Large intestine (tissue), 3 donors: ENCODE data around the gene GPR132. TPM values are rescaled to one million over a fixed set of nuclear protein-coding genes. Genes with fewer than 3 reads are reported as not detected.
A peak's percentile ranks its signal among the peaks of the same experiment; 100 is the strongest.

ENCODE experiments used
- DNase-seq, 2 donors: peaks; one replicate each; pipeline versions ENCODE4 v3.0.0 to v3.0.0-alpha.2; 2013
- H3K27ac ChIP-seq: one replicate; pipeline ENCODE4 v1.5.1; 2013; ENCODE audit warnings: low read length
- H3K27me3 ChIP-seq: 2 replicates; pipeline ENCODE4 v1.6.1; 2013; ENCODE audit warnings: low read length; ENCODE audit not compliant: control insufficient read depth, insufficient read depth
- H3K36me3 ChIP-seq: 2 replicates; pipeline ENCODE4 v1.6.1; 2013; ENCODE audit warnings: low read length; ENCODE audit not compliant: control insufficient read depth, insufficient read depth
- H3K4me1 ChIP-seq: one replicate; pipeline ENCODE4 v1.6.1; 2013; ENCODE audit warnings: low read length; ENCODE audit not compliant: control insufficient read depth, insufficient read depth
- H3K4me3 ChIP-seq: one replicate; pipeline ENCODE4 v1.5.1; 2013; ENCODE audit warnings: low read length
- H3K9me3 ChIP-seq: one replicate; pipeline ENCODE4 v1.6.1; 2013; ENCODE audit warnings: mild to moderate bottlenecking, low read depth, low read length, moderate library complexity; ENCODE audit not compliant: control insufficient read depth
- WGBS: methylation state at CpG from one replicate; pipeline ENCODE4 v1.1.5; 2013; ENCODE audit warnings: low lambda C conversion rate; ENCODE audit not compliant: insufficient coverage; 5-methylcytosine and 5-hydroxymethylcytosine counted together
- polyA plus RNA-seq: library from polyadenylated mRNA; unstranded; fragments of 120-200 nt; gene quantifications from one replicate; pipeline ENCODE4 v1.2.1, GENCODE V29; 2013

GPR132 gene
- polyA plus RNA-seq, 1 donor: 1.5 TPM

DNA sequence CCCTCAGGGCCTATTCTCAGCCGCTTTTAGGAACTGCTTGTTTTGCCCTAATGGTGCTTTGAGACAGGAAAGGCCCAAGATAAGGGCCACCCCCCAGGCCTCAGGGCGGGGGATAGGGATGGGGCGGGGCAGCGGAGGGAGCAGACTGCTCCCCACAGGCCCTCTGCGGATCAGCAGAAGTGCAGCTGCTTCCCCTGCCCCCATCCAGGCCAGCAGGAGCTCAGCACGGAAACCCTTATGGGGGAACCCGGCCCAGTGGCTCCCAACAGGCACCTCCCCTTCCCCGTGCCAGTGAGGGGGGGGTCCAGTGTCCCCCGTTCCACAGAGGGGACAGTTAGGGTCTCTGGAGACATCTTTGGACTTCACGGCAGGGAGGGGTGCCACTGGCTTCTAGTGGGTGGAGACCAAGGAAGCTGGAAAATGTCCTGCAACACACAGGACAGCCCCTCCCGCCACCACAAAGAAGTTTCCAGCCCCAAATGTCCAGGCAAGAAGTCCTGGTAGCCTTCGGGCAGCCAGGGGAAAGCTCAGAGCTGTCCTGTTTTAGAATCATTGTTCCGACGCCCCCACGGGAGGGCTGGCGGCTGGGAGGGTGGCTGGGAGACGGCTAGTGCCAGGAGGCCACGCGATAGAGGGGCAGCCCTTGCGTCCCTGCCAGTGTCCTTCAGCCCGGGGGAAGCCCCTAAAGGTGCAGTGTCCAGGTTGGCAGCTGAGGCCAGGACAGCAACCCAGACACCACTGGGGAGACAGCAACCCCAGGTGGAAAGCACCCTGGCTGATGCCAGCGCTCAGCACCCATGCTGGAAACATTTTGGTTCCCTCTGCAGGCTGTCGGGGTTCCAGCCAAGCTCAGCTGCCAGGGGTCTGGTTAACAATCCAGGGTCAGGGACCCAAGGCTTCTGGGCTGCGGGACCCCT is 10.4 kb upstream of the GPR132 start:
- Histone ChIP-seq H3K27ac (no peak overlapping the region), H3K4me3 (no peak overlapping the region), H3K4me1 (peaks cover 5% of the 10 kb centered on the region), H3K27me3 (peaks cover 6% of the 10 kb centered on the region), H3K9me3 (peaks cover 9% of the 10 kb centered on the region), H3K36me3 (no peaks in the 10 kb centered on the region)
- DNase-seq: peak in 1 of 2 donors; percentile 41
- WGBS: no CpG with 5 or more reads among the region's 24 CpGs

DNA sequence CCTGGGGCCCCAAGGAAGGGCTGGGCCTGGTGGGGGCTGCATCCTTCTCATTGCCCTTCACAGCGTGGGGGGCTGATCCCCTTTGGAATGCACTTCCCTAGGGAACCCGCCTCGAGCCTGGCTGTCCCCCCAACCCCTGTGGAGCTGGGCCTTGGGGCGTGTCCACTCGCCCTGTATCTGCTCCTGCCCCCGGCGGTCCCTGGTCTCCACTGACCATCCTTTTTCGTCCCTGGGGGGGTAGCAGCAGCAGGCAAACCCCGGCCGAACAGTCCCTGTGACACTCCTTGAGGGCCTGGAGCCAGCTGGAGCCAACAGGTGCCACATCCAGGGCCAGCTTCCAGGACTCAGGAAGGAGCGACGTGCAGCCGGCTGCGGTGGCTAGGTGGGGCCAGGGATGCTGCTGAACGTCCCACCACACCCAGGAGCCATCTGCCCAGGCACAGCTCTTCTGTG is 9.4 kb upstream of the GPR132 start:
- Histone ChIP-seq H3K27me3 (peaks cover 6% of the 10 kb centered on the region), H3K27ac (no peak overlapping the region), H3K4me3 (no peak overlapping the region), H3K4me1 (peaks cover 5% of the 10 kb centered on the region), H3K9me3 (peaks cover 4% of the 10 kb centered on the region), H3K36me3 (no peaks in the 10 kb centered on the region)
- no CpG with 5 or more reads among the region's 15 CpGs for WGBS
- DNase-seq: no peak

DNA sequence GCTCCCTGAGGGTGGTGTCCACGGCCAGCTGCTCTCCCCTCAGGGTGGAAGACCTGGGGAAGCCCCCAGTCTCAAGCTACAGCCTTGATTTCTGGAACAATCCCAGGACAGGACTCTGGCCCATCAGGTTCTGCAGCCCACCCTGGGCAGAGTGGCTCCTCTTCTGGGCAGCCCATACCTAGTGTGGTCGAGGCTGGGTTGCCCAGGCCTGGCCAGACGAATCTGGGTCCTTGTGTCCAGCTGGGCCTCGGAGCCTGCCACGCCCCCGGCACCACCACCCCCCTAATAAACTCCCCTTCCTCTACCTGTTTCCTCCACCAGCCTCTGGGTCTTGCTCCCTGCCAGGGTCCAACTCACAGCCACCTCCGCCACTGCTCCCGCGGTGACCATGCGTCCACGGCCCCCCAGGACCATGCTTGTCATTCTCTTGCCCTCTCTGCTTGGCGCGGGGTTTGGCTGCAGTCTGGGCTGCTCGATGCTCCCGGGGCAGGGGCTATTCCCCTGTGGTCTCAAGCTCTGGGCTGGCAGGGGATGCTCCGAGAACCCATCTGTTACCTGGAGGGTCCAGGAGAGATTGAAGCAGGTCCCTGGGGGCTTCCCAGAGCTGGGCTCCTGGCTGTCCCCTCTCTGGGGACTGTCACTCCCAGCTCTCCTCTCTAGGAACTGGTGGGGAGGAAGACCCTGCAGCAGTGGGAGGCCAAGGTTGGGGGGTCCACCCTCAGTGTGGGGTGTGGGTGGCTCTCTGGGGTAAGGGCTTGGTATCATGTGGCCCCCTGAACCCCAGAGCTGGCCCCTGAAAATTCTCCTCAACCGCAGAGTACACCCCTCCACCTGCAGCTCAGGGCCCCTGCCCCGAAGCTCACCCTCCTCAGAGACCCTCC is 8.7 kb upstream of the GPR132 start:
- H3K4me3 ChIP-seq: no peak overlapping the region
- WGBS: no CpG with 5 or more reads among the region's 18 CpGs

DNA sequence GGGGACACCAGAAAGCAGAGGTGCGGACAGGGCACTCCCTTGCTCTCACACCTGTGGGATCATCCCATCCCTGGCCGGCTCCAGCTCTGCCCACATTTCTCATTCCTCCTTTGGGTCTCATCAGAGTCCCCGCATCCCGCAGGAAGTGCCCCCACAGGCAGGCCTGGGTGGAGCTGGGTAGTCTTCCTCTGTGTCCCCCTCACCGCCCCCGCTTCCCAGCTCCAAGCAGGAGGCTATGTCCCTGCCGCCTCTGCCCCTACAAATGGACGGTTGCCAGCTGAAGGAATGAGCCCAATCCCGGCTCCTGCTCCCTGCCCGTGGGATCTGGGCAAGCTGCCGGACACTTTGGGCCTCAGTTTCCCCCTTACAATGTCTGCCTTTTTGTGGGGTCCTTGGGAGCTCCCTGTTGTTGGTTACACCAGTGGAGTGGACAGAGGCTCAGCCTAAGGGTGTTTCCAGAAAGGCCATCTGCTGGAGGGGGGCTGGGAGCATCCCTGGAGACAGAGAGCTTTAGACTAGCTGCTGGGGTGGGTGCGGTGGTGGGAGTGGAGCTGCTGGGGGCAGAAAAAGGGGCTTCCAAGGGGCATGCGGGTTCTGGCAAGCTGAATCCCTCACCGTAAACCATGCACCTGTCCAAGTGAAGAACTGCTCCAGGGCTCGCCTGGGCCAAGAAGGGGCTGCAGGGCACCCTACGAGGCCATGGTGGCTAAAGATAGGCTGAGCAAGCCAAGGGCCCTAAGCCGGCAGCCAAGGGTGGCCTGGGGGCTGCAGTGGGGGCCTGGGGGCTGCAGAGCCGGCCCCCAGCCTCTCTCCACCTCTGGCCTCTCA is 7.9 kb upstream of the GPR132 start:
- DNase-seq: no peak
- Histone ChIP-seq H3K27me3 (peaks cover 6% of the 10 kb centered on the region), H3K27ac (no peak overlapping the region), H3K36me3 (no peaks in the 10 kb centered on the region), H3K4me1 (peaks cover 5% of the 10 kb centered on the region), H3K9me3 (peaks cover 3% of the 10 kb centered on the region), H3K4me3 (no peak overlapping the region)
- 100% methylated on average over 1 of the region's 18 CpGs for WGBS

More for the DNA sequence above, 8.7 kb upstream of the GPR132 start:
- DNase-seq: no peak
- no peak overlapping the region for H3K27ac ChIP-seq
- no peaks in the 10 kb centered on the region for H3K36me3 ChIP-seq
- peaks cover 5% of the 10 kb centered on the region for H3K4me1 ChIP-seq
- peaks cover 6% of the 10 kb centered on the region for H3K27me3 ChIP-seq
- peaks cover 3% of the 10 kb centered on the region for H3K9me3 ChIP-seq

DNA sequence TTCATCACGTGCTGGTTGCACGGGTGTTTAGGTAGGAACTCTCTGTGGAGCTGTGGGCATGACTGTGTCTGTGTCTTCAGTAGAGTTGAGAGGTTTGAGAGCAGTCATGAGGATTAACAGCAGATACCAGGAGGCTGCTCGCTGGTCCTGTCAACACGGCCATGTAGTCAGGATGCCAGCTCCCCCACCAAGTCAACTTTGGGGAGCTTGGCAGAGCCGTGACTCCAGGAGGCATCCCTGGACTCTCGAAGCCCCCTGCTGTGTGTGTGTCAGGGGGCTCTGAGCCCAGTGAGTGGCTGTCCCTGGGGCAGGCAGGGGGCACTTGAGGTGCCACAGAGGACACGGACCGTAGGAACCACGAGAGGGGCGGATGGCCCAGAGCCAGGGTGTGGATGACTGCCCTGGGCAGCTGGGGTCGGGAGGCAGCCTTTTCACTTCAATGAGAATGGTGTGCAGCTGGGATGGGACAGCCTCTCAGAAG is 7.2 kb upstream of the GPR132 start:
- H3K27me3 ChIP-seq: peaks cover 6% of the 10 kb centered on the region
- DNase-seq: no peak
- peaks cover 5% of the 10 kb centered on the region for H3K4me1 ChIP-seq
- peaks cover 7% of the 10 kb centered on the region for H3K9me3 ChIP-seq
- WGBS: no CpG with 5 or more reads among the region's 11 CpGs
- H3K27ac ChIP-seq: no peak overlapping the region
- H3K4me3 ChIP-seq: no peak overlapping the region
- H3K36me3 ChIP-seq: no peaks in the 10 kb centered on the region

DNA sequence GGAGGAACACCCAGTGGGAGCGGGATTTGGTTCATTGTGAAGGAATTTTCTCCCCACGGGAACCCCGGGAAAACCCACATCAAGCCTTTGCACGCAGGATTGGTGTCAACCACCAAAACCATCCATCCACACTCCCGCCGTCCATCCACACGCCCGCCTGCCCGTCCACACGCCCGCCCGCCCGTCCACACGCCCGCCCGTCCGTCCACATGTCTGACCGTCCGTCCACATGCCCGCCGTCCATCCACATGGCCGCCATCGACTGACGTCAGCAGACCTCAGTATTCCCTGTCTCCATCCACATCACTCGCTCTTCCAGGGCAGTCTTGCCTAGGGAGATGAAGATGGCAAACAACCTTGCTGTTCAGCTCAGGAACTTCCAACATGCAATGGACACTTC is 6.7 kb upstream of the GPR132 start:
- Histone ChIP-seq H3K27me3 (peaks cover 4% of the 10 kb centered on the region), H3K27ac (no peak overlapping the region), H3K9me3 (peaks cover 7% of the 10 kb centered on the region), H3K36me3 (no peaks in the 10 kb centered on the region), H3K4me1 (peaks cover 5% of the 10 kb centered on the region), H3K4me3 (no peak overlapping the region)
- no CpG with 5 or more reads among the region's 25 CpGs for WGBS
- DNase-seq: no peak

DNA sequence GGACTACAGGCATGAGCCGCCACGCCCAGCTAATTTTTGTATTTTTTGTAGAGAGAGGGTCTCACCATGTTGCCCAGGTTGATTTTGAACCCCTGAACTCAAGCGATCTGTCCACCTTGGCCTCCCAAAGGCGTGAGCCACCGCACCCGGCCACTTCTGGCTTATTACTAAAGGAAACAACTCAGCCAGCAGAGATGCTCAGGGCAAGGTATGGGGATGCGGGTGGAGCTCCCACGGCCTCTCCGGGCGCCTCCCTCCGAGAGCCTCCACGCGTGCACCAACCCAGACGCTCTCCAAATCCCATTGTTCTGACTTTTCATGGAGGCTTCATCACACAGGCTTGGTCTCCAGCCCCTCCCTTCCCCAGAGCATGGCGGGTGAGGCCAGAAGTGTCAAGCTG is 6.1 kb upstream of the GPR132 start:
- WGBS: no CpG with 5 or more reads among the region's 15 CpGs
- peaks cover 6% of the 10 kb centered on the region for H3K9me3 ChIP-seq
- DNase-seq: no peak
- peaks cover 5% of the 10 kb centered on the region for H3K4me1 ChIP-seq
- H3K27me3 ChIP-seq: peaks cover 4% of the 10 kb centered on the region
- H3K36me3 ChIP-seq: no peaks in the 10 kb centered on the region
- no peak overlapping the region for H3K4me3 ChIP-seq
- H3K27ac ChIP-seq: no peak overlapping the region

DNA sequence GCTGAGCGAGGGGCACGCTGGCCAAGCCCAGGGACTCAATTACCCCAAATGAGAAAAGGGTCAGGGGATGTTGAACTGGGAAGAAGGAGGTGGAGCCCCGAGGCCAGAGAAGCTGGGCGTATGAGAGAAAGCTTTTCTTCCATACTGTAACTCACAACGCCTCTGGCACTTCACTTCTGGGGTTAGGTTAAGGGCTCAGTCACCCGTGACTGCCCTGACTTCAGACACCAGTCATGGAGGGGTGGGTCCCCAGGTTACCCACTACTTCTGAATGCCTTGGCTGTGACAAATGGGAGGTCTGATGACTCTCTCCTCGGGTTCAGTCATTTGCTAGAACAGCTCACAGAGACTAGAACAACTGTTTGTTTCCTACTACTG is 5.5 kb upstream of the GPR132 start:
- DNase-seq: no peak
- WGBS: no CpG with 5 or more reads among the region's 7 CpGs
- peaks cover 3% of the 10 kb centered on the region for H3K9me3 ChIP-seq
- peaks cover 4% of the 10 kb centered on the region for H3K27me3 ChIP-seq
- H3K27ac ChIP-seq: no peak overlapping the region
- H3K4me3 ChIP-seq: no peak overlapping the region
- peaks cover 5% of the 10 kb centered on the region for H3K4me1 ChIP-seq
- H3K36me3 ChIP-seq: no peaks in the 10 kb centered on the region

DNA sequence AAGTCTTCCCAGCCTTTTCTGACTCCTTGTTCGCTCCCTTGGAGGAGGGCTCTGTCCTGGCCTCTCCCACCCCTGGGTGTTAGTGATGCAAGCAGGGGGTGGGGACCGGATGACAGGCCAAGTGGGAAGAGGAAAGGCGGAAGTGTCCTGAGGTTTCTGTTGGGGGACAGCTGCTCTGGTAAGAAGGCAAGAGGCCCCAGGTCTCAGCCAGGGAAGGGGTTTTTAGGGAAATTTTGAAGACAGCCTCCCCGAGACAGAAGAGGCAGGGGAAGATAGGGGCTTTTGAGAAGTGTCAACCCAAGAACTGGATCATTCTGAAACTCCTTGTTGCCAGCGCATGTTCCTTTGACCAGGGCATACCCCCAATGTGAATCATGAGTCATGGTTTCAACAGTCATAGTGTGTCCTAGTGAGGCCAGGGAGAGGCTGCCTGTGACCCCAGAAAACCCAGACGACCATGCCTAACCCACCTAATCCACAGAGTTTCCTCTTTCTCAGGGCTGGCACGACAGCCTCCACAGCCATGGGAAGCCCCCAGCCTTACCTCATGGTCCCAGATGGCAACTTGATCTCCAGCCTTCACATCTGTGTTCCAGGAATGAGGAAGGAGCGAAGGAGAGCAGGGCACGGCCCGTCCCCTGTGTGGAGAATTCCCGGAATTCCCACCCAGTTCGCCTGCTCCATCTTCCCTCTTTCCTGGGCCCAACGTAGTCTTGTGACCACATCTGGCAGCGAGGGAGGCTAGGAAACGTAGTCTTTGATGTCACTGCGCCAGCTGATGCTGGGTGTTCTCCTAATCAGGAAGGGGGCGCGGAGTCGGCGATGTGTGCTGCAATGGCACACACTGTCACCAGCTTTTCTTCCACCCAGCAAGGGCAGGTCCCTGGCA is 4.9 kb upstream of the GPR132 start:
- WGBS: no CpG with 5 or more reads among the region's 20 CpGs

More for the DNA sequence above, 4.9 kb upstream of the GPR132 start:
- H3K4me1 ChIP-seq: peaks cover 7% of the 10 kb centered on the region
- peaks cover 4% of the 10 kb centered on the region for H3K27me3 ChIP-seq
- no peak overlapping the region for H3K27ac ChIP-seq
- no peak for DNase-seq
- H3K9me3 ChIP-seq: peaks cover 3% of the 10 kb centered on the region
- no peak overlapping the region for H3K4me3 ChIP-seq
- H3K36me3 ChIP-seq: no peaks in the 10 kb centered on the region
